CD4-positive, alpha-beta T cell treated with Interleukin-2 at 100 ng/mL for 4 hours (primary cell): ENCODE results near the gene C1QTNF9B.

Experiments
- DNase-seq: peaks from one replicate; pipeline ENCODE4 v3.0.0-alpha.2; 2020; ENCODE audit warnings: low spot score

The C1QTNF9B gene

GRCh38 chr13:23856008-23856750, 41.1 kb downstream of the C1QTNF9B start:
- no peak for DNase-seq

- no peak for DNase-seq
Measured at GRCh38 chr13:23855360-23855759, 41.9 kb downstream of the C1QTNF9B start.

DNA sequence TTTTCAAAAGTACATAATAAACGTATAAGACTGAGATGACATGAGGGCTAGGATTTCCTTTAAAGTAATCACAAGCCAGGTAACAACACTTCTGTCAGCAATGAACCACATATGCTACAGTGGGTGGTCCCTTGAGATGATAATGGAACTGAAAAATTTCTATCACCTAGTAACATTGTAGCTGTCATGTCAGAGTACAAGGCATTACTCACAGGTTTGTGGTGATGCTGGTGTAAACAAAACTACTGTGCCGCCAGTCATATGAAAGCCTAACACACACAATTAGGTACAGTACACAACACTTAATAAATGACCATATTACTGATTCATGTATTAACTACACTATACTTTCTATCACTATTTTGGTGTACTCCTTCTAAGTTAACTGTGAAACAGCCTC, 45.0 kb downstream of the C1QTNF9B start:
- DNase-seq: no peak

- no peak for DNase-seq
Measured at GRCh38 chr13:23851106-23851505, 46.2 kb downstream of the C1QTNF9B start.

- no peak for DNase-seq
Measured at GRCh38 chr13:23850134-23850533, 47.2 kb downstream of the C1QTNF9B start.

- no peak for DNase-seq
Measured at GRCh38 chr13:23849670-23850069, 47.6 kb downstream of the C1QTNF9B start.

GRCh38 chr13:23848646-23849141, 48.6 kb downstream of the C1QTNF9B start:
- no peak for DNase-seq

DNA sequence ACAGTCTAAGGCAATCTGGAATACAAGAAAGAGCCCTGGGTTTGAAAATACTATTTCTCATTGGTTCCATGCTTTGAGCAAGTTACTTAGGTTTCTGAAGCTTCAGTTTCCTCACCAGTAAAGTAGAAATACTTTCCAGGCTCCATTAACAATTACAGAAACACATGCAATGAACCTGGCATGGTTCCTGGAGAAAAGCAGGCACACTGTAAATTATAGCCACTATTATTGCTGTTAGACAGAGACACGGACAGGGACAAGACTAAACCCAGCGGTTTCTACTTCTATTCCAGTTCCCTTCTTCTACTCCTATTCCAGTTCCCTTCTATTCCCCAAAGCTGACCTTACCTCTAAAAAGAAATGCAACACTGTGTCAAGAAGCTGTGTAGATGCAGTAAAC, 49.3 kb downstream of the C1QTNF9B start:
- no peak for DNase-seq

GRCh38 chr13:23847497-23847896, 49.8 kb downstream of the C1QTNF9B start:
- DNase-seq: no peak

- no peak for DNase-seq
Measured at GRCh38 chr13:23845105-23845725, 52.1 kb downstream of the C1QTNF9B start.

DNA sequence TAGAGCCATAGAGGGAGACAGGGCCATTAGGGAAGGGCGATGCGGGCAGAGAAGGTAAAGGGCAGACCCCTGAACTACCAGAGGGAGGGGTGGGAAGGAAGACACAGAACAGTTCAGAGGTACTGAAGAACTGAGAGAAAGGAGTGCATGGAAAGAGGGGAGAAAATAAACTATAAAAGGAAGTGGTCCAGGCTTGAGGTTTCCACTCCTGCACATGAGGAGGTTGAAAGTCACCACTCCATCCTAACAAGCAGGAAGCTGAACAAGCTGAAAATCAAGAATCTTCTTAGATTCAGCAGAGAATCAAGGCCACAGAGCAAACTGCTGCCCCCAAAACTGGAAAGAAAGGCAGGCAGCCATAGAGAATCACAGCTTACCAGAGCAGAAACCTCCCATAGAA, 53.2 kb downstream of the C1QTNF9B start:
- DNase-seq: no peak

DNA sequence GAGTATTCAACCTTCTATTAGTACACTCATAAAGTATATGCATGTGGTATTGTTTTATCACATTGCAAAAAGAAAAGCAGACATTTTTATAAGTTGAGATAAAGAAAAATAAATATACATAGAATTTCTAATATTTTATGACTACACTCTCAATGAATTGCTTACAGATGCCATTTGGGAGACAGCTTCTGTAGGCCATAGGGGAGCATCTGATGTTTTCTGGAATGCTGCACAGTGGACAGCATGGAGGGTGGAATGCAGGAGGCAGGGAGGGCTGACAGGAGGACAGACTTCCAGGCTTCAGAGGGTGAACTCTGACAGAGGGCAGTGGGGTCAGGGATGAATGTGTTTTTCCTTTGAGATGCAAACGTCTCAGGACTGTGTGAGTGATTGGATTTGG, 53.9 kb downstream of the C1QTNF9B start:
- DNase-seq: no peak

- no peak for DNase-seq
Measured at GRCh38 chr13:23842406-23842805, 54.9 kb downstream of the C1QTNF9B start.
